Right renal cortex interstitium (tissue), 3 donors: ENCODE measurements around the gene RBMS2. TPM values are rescaled to one million over a fixed set of nuclear protein-coding genes. Genes with fewer than 3 reads are reported as not detected.

Experiments used
- DNase-seq, 3 donors: peaks; one replicate each; pipeline ENCODE4 v3.0.0-alpha.2; 2013; ENCODE audit warnings: low read depth in 3 of 3, low spot score in 2 of 3
- polyA plus RNA-seq, 3 donors: library from polyadenylated mRNA; unstranded; fragments of 120-200 nt; gene quantifications; one replicate each; pipeline ENCODE4 v1.2.1, GENCODE V29; 2013; ENCODE audit not compliant: insufficient read length in 3 of 3

The RBMS2 gene
- polyA plus RNA-seq, 3 donors: 40.8 to 48.7 (median 42.5) TPM

- no peak for DNase-seq
Observed at GRCh38 chr12:56628671-56629458, 107.2 kb downstream of the RBMS2 start.

- DNase-seq: no peak
Observed at GRCh38 chr12:56629459-56630179, 108.0 kb downstream of the RBMS2 start.

- no peak for DNase-seq
Observed at GRCh38 chr12:56630180-56630632, 108.6 kb downstream of the RBMS2 start, which contains the start of gene BAZ2A. TSS of gene BAZ2A (minus strand) at chr12:56630326. CDS start at chr12:56617530, 12,796 bp downstream.

DNA sequence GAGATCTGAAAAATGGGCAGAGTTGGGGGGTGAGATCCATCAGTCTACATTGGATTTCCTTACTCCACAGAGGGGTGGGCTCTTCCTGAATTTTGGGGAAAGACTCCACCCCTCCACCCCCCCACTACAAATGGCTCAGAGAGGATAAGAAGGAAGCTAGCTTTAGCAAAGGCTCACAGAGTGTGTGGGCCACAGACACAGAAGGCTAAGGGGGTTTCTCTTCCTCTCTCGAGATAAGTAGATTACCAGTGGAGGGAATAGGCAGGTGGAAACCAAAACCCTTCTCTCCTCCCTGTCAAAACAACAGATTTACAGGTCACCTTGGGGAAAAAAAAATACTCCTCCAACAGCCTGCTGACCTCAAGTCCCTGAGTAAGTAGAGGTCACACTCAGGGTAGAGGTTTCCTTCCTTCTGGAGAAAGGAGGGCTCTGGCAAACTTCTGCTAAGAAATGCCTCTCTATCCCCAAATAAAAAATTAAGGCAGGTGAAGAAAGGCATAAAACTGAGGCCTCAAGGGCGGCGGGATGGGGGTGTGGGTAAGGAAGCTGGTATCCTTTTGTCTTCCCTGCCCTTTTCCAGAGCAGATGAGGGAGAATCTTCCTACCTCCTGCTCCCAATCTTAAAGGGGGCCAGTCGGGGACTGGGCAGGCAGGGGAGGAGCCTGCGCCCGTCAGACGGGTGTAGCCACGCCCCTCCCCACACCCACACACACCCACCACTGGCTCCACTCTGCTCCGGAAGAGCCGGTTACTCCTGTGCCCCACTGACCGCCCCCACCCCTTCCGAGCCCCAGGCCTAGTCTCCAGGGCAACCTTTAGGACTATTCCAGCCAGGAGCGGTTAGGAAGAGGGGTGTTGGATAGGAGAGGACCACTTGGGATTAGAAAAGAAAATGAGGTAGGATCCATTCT lies 110.4 kb downstream of the RBMS2 start:
- DNase-seq: no peak

DNA sequence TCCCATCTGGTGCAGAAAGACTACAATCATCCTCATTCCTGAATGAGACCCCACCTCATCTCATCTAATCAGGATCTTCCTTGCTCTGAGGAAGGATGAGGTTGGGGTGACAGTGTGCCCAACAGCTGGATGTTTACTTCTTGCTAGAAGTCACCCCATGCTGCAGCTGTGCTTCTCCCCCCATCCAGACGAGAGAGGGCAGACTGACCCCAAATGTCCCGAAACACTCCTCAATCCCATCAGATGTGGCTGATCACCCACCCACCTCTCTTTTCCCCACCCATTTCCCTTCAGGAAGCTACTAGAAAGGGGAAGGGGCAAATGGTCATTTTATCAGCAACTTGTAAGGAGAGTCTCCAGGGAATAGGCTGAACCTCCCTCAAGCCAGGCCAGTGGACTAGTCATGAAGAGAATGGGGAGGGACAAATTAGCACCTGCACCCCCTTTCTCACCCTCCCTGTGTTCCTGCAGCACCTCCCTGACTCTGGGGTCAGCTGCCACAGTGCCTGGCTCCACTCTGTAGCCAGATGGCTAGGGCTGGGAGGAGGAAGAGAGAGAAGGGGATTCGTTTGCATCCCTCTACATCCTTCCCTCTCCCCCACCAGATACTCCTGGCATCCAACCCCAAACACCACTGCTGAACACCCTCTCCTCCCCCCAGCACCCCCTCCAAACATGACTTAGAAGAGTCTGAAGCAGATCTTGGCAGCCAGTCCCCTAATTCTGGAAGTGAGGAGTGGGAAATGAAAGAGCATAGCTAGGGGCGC lies 111.3 kb downstream of the RBMS2 start:
- DNase-seq: no peak

GRCh38 chr12:56633468-56634241 lies 112.0 kb downstream of the RBMS2 start:
- no peak for DNase-seq

DNA sequence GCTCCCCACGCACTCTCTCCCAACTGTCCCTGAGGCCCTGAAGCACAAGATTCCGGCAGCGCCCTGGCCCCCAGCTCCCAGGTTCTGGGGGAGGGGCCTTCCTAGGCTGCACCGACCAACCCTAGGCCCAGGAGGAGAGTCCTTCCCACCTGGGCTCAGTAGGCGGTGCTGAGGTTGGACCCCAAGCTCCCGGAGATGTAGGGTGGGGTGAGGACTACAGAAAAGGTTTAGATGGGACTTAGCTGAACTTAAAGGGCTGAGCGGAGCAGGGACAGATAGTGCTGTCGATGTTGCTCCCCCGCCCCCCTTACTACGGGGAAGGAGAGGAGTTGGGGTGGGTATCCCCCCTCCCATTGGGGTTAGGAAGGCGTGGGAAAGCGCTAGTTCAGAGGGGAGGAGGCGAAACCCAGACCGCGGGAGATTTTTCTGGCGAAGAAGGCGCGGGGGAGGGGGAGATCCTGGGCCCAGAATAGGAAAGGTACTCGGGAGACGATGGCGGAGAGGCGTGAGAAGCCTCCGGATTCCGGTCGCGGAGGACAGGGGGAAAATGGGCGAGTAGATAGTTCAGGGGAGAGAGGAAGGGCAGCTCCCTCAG lies 112.7 kb downstream of the RBMS2 start:
- no peak for DNase-seq

DNA sequence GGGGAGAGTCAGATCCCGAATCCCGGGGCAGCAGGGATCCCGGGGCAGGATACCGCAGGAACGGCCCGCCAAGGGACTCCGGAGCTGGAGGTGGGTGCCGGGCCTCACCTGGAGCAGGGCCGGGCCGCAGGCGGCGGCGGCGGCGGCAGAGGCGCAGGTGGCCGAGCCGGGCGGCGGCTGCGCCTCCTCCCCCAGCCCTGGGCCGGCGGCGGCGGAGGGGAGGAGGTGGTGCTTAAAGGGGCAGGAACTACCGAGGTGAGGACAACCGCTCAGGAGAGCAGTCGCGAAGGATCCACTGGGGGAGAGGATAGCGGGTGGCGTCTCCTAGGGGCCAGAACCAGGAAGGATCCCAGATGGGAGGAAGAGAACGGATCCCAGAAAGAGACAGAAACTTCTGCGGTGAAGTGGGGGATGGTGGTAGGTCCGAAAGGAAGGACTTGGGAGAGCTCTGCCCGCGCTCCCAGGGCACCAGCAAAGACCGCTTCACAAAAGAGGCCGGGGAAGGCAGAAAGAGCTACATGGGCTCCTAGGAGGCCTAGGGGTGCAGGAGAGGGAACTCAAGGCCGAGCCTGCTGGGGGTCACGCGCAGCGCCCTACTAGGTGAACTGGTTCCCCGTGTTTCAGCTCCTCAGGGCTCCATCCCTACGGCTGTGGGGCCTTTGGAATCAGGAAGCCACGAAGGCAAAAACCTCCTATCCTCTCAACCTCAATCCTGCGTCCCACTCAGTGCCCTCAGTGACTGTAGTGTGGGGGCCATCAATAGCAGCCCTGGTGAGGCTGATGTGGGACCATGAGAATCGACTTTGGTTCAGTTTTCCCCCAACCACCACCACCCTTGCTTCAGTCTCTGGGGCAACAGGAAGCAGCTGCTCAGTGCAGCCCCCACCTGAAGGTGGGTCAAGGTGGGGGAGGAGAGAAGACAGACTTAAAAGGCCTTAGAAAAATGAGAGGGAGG lies 113.5 kb downstream of the RBMS2 start:
- no peak for DNase-seq

GRCh38 chr12:56635806-56636674 lies 114.4 kb downstream of the RBMS2 start:
- DNase-seq: no peak

- DNase-seq: peak; percentile 96 to 99 (median 97)
Observed at GRCh38 chr12:56636675-56637540, 115.3 kb downstream of the RBMS2 start.

DNA sequence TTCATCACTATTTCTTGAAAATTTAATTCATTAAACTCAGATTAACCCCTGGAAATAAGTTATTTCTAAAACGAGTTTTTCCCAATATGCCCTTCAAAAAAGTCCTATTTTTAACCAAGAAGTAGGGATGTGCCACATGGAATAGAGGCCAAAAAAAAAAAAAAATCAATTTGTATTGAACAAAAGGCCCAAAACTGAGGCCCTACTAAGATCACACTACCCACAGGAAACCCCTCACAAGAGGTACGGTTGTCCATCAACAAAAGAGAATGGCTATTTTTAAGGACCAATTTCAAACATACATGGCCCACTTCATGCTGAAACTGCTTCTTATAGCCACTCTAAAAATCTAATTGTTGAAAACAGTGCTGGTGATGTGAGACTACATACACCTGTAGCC lies 116.0 kb downstream of the RBMS2 start:
- no peak for DNase-seq

- DNase-seq: no peak
Observed at GRCh38 chr12:56641219-56641618, 119.6 kb downstream of the RBMS2 start.

- DNase-seq: no peak
Observed at GRCh38 chr12:56644654-56645053, 123.0 kb downstream of the RBMS2 start.

- DNase-seq: no peak
Observed at GRCh38 chr12:56645201-56645716, 123.6 kb downstream of the RBMS2 start.
